ENCODE data around the gene UCN2. TPM values are rescaled to one million over a fixed set of nuclear protein-coding genes. Genes with fewer than 3 reads are reported as not detected.

UCN2 gene
- total RNA-seq, 1 donor from 2014 or later: not detected

DNA sequence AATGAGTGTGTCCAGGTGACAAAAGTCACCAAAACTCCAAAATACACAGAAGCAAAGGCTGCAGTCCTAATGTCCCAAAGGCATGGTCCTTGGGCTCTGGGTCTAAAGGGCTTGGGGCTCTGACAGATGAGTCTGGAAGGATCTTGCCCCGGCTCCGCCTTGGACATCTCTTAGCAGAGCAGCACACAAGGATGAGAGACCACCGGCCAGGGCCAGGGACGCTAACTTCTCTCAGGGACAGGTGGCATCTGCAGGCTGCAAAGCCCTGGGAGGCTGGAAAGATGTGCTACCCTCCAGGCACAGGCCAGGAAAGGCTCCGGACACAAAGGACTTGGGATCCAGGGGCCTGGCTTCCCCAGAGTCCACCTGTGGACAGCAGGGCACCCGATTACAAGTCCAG lies 45.5 kb downstream of the UCN2 start:
- Histone ChIP-seq H3K4me1 (no peaks in the 10 kb centered on the region), H3K27me3 (no peaks in the 10 kb centered on the region), H3K9me3 (no peaks in the 10 kb centered on the region), H3K4me3 (no peak overlapping the region), H3K36me3 (no peaks in the 10 kb centered on the region), H3K27ac (no peak overlapping the region)
- intact Hi-C loops (cut with DNase I): no loop called here
- TF ChIP-seq, protein P1, sequence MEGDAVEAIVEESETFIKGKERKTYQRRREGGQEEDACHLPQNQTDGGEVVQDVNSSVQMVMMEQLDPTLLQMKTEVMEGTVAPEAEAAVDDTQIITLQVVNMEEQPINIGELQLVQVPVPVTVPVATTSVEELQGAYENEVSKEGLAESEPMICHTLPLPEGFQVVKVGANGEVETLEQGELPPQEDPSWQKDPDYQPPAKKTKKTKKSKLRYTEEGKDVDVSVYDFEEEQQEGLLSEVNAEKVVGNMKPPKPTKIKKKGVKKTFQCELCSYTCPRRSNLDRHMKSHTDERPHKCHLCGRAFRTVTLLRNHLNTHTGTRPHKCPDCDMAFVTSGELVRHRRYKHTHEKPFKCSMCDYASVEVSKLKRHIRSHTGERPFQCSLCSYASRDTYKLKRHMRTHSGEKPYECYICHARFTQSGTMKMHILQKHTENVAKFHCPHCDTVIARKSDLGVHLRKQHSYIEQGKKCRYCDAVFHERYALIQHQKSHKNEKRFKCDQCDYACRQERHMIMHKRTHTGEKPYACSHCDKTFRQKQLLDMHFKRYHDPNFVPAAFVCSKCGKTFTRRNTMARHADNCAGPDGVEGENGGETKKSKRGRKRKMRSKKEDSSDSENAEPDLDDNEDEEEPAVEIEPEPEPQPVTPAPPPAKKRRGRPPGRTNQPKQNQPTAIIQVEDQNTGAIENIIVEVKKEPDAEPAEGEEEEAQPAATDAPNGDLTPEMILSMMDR (IDR thresholded peaks at IDR 0.05): no peak
- DNase-seq (no peak), ATAC-seq (no peak)

- H3K27me3 ChIP-seq: no peaks in the 10 kb centered on the region
- no peak overlapping the region for H3K27ac ChIP-seq
- intact Hi-C loops (cut with DNase I): no loop called here
- no peak for DNase-seq
- no peaks in the 10 kb centered on the region for H3K36me3 ChIP-seq
- no peak for ATAC-seq
- no peak overlapping the region for H3K4me3 ChIP-seq
- no peaks in the 10 kb centered on the region for H3K4me1 ChIP-seq
- H3K9me3 ChIP-seq: no peaks in the 10 kb centered on the region
- TF ChIP-seq, protein P1 (IDR thresholded peaks at IDR 0.05): no peak
Observed at GRCh38 chr3:48516571-48516970, 47.0 kb downstream of the UCN2 start.

DNA sequence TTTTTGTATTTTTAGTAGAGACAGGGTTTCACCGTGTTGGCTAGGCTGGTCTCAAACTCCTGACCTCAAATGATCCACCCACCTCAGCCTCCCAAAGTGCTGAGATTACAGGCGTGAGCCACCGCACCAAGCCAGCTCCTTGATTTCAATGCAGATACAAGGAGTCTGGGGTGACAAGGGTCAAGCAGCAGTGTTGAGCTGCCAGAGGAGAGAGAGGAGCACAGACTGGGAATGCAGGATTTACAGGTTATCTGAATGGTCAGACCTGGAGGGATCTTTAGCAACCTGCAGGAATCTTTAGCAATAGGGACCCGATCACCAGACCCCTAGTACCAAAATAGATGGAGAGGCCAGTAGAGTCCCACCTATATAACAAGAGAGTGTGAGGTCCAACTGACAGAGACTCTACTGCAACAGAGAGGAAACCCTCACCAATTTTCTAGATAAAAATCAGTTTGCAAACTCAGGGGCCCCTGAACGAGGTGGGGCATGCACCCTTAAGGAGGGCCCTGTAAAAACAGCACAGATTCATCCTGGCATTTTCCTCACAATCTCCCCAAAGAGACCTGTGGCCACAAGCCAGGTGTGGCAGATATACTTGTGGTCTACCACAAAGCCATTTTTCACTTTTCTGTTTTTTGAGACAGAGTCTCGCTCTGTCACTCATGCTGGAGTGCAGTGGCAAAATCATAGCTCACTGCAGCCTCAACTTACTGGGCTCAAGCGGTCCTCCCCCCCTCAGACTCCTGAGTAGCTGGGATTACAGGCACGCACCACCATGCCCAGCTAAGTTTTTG lies 49.0 kb downstream of the UCN2 start:
- Histone ChIP-seq H3K27me3 (no peaks in the 10 kb centered on the region), H3K9me3 (no peaks in the 10 kb centered on the region), H3K27ac (no peak overlapping the region), H3K4me1 (no peaks in the 10 kb centered on the region), H3K36me3 (no peaks in the 10 kb centered on the region), H3K4me3 (no peak overlapping the region)
- intact Hi-C loops (cut with DNase I): no loop called here
- ATAC-seq (no peak), DNase-seq (no peak)
- TF ChIP-seq, protein P1 (IDR thresholded peaks at IDR 0.05): no peak

Small RNA genes lying within 50 kb of the gene (microRNA-seq; reads per million reads assigned to microRNA genes)
- gene MIR6823 (ENCODE audit: borderline microRNAs expressed): not detected
- not detected for gene MIR711 (ENCODE audit: borderline microRNAs expressed)

Other genes starting within 250 kb of the UCN2 start
- not detected for gene SPINK8, start 230.1 kb downstream of the UCN2 start, total RNA-seq
- gene FBXW12, start 191.6 kb downstream of the UCN2 start, total RNA-seq: not detected
- gene PLXNB1, start 133.7 kb downstream of the UCN2 start, total RNA-seq: 103 TPM
- gene CCDC51, start 123.7 kb downstream of the UCN2 start, total RNA-seq: 11.4 TPM
- gene TMA7, start 123.5 kb downstream of the UCN2 start, total RNA-seq: 169 TPM
- 5.3 TPM for gene ATRIP, start 117.0 kb downstream of the UCN2 start, total RNA-seq
- 163 TPM for gene SHISA5, start 59.6 kb downstream of the UCN2 start, total RNA-seq
- 11.0 TPM for gene PFKFB4, start 7.0 kb downstream of the UCN2 start, total RNA-seq
- 3.7 TPM for gene COL7A1, start 31.5 kb upstream of the UCN2 start, total RNA-seq
- gene UQCRC1, start 45.9 kb upstream of the UCN2 start, total RNA-seq: 126 TPM
- gene TMEM89, start 58.0 kb upstream of the UCN2 start, total RNA-seq: not detected
- gene SLC26A6, start 71.7 kb upstream of the UCN2 start, total RNA-seq: 19.9 TPM
- gene CELSR3, start 99.1 kb upstream of the UCN2 start, total RNA-seq: 1.2 TPM
- gene NCKIPSD, start 122.1 kb upstream of the UCN2 start, total RNA-seq: 18.3 TPM
- 44.2 TPM for gene IP6K2, start 153.4 kb upstream of the UCN2 start, total RNA-seq

Measured in upper lobe of right lung (tissue), 1 donor.